GM18868 (cell line): ENCODE results near the gene NSD2.
A peak's percentile ranks its signal among the peaks of the same experiment; 100 is the strongest.
"Not testable (repeated sequence)": the region's sequence is repeated elsewhere in the genome, so short reads cannot be mapped to it uniquely, and the experiment has no call there.

ENCODE experiments used
- ATAC-seq: cut with Tn5 transposase; IDR thresholded peaks from one replicate; pipeline ENCODE4 v1.9.1; 2021; ENCODE audit warnings: mild to moderate bottlenecking, moderate library complexity; ENCODE audit not compliant: unreplicated experiment

NSD2 gene

DNA sequence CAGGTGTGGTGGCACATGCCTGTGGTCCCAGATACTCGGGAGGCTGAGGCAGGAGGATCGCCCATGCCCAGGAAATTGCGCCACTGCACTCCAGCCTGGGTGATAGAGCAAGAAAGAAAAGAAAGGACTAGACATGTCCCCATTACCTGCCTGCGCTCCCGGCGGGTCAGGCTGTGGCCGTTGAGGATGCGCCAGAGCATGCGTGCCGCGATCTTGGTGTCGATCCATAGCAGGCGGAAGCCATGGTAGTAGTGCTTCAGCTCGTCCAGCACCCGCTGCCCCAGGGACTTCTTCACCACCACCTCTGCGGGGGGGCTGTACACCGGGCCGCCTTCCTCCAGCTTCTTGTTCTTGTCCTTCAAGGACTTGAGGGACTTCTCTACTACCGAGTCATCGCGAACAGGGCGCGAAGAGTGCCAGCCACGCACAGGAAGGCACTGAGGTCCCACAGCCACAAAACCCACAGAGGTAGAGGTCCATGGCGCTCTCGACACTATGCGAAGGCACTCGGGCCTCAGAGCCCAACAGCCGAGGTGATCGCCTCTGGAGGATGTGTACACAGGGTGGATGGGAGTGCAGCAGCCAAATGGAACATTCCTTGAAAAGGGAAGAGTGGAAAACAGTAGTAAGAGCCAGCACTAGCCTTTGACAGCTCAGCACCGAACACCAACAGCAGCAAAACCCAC, 29.8 kb upstream of the NSD2 start:
- ATAC-seq, result no peak

DNA sequence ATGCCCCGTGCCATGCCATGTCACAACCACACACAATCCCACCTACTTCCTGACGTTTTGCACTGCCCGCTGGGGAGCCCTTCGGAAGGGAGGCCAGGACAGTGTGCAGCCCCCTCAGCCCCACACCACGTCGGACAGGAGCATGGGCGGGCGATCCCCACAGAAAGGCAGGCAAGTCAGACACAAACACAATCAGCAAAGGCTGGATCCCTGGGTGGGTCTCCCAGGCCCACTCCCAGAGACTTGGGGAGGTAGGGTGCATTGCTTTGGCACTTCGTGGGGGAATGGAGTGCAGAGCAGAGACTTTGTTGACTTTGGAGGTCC, 29.3 kb upstream of the NSD2 start:
- ATAC-seq, result no peak

DNA sequence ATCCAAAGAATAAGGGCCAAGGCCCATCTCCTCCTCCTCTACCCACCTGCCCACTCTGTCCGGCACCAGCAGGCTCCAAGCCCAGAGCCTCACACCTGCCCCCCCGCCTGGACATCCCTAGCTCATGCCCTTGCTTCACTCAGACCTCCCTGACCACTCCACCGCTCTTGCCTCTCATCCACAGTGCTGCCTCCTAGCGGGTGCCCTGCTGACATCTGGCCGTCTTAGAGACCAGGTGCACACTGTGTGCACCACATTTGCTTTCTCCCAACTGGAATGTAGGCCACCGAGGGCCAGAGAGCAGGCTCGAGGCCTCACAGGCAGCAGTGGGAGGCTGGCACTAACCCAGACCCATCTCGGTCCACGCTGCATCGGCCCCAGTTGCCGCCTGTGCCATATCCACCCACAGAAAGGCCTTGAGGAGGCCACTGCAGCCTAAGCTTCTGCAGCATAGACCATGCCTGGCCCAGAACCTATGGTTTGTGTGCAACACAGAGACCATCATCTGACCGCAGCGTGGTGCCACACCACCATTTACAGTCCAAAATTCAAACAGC, 28.8 kb upstream of the NSD2 start:
- no peak for ATAC-seq

DNA sequence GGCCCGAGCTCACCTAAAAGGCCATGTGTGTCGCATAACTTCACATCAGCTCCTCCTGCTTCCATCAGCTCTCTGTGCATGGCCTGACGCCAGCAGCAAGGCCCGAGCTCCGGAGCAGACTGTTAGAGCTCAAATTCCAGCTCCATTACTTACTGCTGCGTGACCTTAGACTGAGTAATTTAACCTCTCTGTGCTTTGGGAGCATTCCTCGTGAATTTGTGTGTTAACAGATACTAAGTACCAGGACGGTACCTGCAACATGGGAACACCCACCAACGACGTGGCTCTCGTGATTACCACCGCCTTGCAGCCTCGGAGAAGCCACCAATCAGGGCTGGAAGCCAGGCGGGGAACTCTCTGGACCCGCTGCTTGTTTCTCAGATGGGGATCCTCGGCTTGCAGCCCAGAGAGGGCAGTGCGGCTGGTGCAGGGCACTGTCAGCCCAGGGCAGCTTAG, 28.2 kb upstream of the NSD2 start:
- no peak for ATAC-seq

DNA sequence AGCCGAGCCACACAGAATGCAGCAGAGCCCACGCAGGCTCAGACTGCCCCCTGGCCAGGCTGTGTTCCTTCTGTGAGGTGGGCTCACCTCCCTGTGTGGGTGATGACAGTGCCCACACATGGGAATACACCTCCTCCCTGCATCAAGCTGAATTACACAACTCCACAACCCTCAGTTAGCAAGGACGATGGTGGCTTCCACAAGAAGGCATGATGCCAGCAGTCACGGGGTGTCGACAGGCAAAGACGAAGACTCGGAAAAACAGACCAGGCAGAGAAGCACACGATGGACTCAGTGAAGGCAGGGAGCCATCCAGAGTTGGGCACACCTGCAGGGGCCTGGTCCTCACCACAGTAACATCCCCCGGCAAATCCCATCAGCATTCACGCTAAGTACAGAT, 27.3 kb upstream of the NSD2 start:
- ATAC-seq, result no peak

DNA sequence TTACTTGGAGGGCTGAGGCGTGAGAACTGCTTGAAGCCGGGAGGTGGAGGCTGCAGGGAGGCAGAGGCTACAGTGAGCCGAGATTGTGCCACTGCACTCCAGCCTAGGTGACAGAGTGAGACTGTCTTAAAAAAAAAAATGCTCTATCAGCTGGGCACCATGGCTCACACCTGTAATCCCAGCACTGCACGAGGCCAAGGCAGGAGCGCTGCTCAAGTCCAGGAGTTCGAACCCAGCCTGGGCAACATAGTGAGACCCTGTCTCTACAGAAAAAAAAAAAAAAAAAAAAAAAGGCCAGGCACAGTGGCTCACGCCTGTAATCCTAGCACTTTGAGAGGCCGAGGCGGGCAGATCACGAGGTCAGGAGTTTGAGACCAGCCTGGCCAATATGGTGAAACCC, 26.6 kb upstream of the NSD2 start:
- not testable (repeated sequence) for ATAC-seq

DNA sequence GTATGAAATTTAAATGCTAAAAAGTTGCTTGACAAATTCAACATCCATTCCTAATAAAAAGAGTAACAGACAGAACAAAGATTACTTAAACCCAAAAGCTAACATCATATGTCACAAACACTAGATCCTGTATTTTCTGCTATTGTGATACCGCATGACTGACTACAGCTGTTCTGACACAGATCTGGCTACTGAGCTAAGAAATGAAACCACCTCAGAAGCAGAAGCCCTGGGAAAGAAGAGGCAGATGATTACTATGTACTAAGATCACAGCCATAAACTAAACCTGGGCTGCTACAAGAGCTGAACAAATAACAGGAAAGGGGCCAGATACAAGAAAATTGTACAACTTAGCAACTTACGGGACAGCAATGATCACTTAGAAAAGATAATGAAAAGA, 24.6 kb upstream of the NSD2 start:
- peak; percentile 58 for ATAC-seq

DNA sequence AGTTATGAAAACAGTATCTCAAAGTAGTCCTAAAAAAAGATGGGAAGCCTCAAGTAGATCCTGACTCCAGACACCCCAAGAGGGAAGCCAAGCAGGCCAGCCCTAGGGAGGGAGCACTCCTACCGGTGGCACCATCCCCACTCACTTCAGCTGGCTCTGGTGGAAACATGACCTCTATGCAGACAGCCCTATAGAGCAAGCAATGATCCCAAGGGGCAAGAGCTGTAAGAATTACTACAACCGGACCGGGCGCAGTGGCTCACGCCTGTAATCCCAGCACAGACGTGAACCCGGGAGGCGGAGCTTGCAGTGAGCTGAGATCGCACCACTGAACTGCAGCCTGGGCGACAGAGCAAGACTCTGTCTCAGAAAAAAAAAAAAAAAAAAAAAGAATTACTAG, 20.9 kb upstream of the NSD2 start:
- no peak for ATAC-seq

DNA sequence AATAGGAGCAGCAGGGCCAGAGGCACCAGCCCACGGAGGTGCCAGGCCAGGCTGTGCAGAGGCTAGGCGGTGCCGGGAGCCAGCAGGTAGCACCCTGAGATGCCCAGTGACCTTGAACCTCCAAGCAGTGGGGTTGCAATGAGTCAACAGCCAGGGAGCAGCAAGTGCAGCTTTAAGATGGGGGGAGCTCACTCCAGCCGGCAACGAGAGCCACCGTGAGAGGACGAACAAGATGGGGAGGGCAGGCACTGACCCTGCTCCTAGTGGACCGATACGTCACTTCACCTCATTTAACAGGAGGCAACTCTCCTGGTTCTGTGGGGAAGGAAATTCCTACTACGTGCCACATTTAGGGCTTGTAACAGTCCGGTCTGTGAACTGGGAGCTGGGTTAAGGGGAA, 20.0 kb upstream of the NSD2 start:
- no peak for ATAC-seq

DNA sequence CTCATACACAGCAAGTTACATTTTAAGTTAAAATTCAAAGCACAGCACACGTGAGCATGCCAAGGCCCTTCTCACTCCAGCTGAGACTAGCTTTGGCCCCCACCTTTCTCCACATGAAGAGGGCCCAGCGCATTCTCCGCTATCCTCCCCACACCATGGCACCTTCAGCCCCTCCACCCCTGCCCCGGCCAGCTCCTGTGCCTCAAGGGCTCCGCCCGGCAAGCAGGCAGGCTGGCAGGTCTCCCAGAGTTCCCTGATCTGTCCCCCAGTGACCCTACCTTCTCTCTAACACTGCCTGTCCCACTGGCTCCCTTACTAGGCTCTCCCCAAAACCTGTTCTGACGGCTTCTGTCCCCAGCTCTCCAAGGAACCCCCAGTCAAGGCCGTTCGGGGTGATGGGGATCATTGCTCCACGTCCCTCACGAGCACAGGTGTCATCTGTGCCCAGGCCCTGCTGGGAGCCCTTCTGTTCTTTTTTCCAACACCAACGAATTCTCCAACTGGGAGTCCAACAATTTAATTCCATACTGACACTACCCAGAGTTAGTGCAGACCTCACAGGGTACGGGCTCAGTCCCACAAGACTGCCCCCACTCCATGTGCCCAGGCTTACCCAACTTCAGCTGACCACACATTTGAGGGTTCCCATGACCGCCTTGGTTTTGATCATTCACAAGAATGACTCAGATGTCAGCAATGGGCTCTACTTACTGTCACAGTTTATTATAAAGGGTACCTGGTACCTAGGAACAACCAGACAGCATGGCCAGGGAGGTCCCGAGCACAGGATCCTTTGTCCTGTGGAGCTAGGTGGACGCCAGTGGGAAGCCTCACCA, 19.4 kb upstream of the NSD2 start:
- no peak for ATAC-seq

DNA sequence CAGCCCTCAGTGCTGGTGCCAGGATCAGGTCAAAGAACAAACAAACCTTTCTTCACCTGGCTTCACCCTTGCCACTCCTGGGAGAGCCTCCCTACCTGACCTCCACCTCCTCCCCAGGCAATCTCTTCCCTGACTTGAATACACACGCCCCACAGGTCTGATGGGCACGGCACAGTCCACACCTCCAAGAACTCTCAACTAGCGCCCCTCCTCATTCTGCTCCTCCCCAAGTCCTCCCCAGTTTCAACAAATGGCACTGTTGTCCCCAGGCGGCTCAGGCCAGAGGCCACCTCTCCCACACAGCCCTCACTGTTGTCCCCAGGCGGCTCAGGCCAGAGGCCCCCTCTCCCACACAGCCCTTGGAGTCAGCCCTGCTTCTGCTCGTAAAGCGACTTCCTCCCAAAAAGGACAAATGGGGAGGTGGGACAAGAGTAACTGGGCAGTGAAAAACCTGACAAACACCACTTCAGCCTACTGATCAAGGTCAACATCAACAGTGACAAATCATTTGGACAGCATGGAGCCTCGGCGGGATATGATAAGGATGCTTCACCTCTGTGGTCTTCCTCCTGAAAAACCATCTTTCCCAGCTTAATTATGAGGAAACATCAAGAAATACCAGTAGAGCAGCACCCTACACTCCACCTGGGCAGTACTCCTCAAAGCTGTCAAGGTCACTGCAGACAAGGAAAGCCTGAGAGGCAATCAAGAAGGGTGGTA, 18.1 kb upstream of the NSD2 start:
- ATAC-seq, result no peak

DNA sequence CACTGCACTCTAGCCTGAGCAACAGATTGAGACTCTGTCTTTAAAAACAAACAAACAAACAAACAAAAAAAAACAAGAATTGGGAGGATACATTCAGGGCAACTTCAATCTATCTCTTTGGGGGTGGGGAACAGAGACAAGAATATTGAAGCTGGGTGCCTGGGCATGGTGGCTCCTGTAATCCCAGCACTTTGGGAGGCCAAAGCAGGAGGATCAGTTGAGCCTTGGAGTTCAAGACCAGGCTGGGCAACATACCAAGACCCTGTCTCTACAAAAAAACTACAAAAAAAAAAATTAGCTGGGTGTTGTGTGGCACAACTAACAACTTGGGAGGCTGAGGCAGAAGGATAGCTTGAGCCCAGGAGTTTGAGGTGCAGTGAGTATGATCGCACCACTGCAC, 16.4 kb upstream of the NSD2 start:
- ATAC-seq, result no peak

DNA sequence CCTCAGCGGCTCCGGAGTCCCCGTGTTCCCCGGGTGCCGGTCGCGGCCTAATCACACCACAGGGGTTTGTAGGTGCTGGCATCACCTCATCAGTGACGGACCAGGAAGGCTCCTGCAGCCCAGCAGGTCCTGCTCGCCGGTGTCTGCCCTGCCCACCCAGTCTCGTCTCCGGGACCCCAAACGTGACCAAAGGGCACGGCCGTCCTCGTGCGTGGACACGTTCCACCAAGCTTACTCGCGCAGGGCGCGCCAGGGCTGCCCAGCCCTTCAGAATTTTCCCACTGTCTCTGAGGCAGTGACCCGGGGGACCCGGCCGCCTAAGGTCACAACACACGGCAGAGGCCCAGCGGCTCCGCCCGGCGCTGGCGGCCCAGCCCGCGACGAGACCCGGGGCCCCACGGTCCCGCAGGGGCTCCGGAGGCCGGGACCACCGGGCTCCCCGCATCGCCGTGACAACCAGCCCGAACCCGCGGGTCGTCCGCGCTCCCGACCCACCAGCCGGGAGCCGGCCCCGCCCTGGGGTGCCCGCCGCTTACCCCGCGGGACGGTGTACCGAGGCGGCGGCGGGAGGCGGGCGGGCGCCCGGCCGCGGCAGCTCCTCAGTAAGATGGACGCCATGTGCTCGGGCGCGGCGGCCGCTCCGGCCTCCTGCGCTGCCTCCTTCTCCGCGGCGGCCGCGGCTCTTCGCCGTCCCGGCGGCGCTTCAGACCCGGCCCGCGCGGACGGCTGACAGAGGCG, 15.7 kb upstream of the NSD2 start:
- peak; percentile 18 for ATAC-seq

DNA sequence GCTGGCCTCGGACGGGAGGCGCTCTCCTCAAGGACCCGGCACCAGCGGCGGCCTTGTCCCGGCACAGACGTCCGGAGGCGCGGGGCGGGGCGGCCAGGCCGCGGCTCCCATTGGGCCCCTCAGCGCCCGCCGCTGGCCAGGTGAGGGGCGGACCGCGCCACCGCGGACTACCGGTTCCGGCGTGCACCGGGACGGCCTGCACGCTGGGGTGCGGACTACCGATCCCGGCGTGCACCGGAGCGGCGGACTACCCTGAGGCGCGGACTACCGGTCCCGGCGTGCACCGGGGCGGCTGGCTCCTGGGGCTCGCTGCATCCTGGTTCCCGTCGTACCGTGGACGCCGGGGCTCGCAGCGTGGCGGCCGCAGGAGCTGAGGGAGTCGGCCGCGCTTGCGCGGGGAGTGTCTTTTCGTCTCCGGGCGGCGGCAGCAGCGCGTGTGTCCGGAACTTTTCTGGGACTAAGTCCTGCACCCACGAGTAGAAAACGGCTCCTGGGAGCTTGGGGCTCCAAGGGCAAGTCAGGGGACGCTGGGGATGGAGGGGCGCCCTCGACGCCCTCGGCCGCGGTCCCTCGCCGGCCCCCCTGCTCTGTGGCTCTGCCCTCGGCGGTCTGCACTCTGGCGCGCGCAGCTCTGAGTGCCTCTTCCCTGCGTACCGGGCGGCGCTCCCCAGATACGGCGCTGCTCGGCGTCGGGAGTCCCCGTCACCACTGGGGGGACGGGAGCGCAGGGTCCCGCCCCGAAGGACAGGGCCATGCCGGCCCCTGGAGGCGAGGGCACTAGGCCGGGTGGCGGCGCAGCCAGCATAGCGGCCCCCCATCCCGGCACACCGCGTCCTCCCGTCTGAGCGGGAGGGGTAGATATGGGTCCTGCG, 14.9 kb upstream of the NSD2 start, which contains the start of gene LETM1:
Gene LETM1, minus strand, starts transcription at position 86 of the 872 bp plus-strand sequence. CDS start 206 bp downstream, outside the sequence.
- ATAC-seq, result peak; percentile 87

DNA sequence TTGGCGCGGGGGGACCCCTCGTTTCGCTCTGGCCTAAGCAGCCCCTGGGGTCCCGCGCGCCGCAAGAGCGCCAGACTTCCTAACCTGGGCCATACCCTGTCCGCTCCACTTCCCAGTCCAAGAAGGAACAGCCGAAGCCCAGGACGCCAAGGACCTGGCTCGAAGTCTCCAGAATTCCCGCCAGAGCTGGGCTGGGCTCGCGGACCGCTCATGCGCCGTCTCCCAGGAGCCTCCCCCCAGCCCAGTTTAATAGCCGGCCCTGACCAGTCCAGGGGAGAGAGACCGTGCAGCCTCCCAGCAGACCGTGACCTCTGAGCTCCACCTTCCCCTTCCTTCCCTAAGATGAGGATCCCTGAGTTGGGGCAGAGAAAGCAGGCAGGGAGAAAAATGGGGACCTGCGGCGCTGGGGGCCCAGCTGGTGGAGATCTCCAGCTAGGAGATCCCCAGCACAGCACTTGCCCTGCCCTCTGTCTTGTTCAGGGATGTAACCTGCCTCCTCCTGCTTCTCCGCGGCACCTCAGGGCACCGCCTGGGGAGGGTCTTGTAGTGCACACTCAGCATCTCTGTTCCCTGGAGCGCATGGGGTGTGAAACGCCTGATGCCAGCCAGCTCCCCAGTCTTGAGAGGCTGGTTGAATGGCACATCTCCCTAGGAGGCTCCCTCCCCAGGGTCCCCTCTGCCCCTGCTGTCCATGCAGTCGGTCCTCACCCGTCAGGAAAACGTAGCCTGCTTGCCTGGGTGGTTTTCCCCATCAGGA, 14.1 kb upstream of the NSD2 start:
- no peak for ATAC-seq

DNA sequence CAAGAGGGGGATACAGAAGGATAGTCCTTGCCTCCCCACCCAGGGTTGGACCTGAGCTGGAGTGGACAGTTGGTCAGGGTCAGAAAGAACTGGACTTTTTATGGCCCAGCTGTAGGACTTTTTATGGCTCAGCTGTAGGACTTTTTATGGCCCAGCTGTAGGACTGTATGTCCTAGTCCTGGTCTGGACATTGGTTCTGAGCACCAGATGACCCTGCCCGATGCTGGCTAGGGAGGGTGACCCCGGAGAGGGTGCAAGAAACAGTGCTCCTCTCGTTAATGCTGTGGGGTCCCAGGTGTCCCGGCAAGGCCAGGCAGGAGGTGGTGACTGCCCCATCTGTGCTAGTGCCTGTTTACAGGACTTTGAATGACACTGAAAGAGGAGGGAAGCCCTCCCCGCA, 13.3 kb upstream of the NSD2 start:
- no peak for ATAC-seq

DNA sequence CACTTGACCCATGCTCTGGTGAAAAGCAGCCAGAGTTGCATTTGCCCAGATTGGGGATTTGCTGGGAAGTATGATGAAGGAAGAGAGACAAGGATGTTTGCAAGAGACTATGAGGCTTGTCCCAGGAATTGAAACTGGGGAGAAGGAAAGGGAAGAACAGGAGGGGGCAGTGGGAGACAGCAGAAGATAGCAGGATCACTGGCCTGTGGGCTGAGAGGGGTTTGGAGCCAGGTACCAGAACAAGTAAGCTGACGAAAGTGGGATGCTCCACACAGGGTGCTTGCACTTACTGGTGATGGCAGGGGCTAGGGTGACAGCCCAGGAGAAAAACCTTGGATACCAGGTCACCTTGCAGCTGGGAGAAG, 11.8 kb upstream of the NSD2 start:
- no peak for ATAC-seq

DNA sequence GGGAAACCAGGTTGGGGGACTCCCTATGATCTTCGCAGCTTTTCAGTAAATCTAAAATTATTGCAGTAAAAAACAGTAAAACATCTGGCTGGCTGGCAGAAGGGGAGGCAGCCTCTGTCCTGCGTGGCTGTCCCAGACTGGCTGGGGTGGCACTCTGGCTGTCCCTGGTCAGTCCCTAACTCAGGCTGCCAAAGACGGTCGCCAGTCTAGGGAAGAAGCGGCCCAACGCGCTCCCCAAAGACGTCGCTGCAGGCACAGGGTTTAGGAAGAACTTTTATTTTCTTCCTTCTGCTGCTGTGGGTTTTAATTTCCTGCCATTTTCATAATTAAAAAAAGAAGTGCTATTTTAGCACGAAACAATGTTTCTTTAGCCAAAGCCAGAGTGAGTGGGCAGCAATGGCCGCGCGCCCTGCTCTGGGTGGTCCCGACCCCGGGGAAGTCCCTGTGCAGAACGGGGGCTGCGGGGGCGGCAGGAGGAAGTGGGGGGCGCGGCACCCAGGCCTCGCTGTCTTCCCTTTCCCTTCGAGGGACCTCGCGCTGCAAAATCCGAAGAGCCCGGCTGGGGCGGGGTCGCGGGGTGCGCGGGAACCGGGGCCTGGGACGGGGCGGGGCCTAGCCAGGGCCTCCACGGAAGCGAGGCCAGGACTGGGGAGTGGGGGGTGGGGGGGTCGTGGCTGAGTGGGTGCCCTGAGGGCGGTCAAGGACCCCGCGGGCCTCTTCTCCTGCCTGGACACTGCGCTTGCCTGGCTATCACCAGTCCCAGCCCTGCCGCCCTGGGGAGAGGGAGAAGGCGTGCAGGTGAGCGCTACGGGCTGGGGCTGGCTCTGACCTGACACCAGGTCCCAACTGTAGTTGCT, 8.9 kb upstream of the NSD2 start:
- ATAC-seq, result no peak
